ENCODE measurements around the gene METTL16.

DNA sequence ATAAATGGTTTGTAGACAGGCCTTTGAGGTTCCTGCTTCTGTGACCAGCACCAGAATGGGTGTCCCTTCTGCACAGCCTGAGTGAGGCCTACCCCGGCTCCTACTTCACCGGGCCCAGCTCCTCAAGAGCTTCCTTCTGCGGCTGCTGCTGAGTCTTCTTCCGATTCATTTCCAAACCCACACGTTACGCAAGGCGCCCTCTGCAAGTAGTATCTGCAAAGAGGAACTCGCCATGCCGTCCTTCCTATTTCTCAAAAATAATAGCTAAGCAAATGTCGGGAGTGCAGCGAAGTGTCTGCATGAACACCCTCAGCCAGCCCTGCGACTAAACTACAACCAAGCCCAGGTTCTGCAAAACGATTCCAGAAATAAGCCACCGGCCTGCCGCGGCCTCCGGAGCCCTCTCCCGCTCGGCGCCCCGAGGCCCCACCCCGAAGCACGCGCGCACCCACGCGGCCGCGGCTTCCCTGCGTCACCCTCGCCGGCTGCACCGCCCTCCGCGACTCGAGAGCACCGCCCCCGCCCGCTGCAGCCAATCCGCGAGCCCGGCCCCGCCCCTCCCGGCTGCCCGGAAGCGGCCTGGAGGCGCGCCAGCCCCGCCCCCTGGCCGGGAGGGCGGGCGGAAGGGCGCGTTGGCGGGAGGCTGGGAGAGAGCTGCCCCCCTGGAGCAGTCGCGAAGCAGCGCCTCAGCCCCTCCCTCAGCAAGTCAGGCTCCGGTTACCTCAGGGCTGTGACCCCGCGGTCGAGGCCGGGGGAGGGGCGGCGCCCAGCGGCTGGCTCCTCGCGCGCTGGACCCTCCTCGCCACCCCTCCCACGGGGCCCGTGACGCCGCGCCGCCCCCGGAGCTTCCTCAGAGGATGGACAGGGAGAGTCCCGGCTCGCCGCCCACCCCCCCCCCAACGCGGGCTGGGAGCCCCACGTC, 119.2 kb downstream of the METTL16 start:
- TF ChIP-seq, protein P1, sequence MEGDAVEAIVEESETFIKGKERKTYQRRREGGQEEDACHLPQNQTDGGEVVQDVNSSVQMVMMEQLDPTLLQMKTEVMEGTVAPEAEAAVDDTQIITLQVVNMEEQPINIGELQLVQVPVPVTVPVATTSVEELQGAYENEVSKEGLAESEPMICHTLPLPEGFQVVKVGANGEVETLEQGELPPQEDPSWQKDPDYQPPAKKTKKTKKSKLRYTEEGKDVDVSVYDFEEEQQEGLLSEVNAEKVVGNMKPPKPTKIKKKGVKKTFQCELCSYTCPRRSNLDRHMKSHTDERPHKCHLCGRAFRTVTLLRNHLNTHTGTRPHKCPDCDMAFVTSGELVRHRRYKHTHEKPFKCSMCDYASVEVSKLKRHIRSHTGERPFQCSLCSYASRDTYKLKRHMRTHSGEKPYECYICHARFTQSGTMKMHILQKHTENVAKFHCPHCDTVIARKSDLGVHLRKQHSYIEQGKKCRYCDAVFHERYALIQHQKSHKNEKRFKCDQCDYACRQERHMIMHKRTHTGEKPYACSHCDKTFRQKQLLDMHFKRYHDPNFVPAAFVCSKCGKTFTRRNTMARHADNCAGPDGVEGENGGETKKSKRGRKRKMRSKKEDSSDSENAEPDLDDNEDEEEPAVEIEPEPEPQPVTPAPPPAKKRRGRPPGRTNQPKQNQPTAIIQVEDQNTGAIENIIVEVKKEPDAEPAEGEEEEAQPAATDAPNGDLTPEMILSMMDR (IDR thresholded peaks at IDR 0.05), result no peak
- TF ChIP-seq POLR2A (IDR thresholded peaks at IDR 0.05), result peak; percentile 85

Data from prostate gland (tissue), 2 donors.